Cardiac fibroblast (primary cell): Measurements from ENCODE around the gene IP6K1.
"Not testable (repeated sequence)": the region's sequence is repeated elsewhere in the genome, so short reads cannot be mapped to it uniquely, and the experiment has no call there.

Source experiments
- DNase-seq, 2 donors: peaks; one replicate each; pipeline versions ENCODE4 v3.0.0 to v3.0.0-alpha.2; 2010; ENCODE audit warnings: low read depth in 2 of 2
- H3K4me3 ChIP-seq, 2 donors: replicated peaks in 1 of 2; 1 replicate in 1 of 2; 2 replicates in 1 of 2; pipeline ENCODE4 v1.5.1; 2011; ENCODE audit warnings: low read depth in 2 of 2, low read length in 2 of 2, mild to moderate bottlenecking in 2 of 2, moderate library complexity in 1 of 2
- CTCF ChIP-seq: IDR thresholded peaks from one replicate; pipeline ENCODE4 v1.5.1; 2011; ENCODE audit warnings: low read depth, mild to moderate bottlenecking, low read length, inconsistent platforms

The IP6K1 gene

GRCh38 chr3:49787182-49787464 lies 781 bp upstream of the IP6K1 start:
- TF ChIP-seq CTCF, result no peak
- peak overlapping the region in 1 of 2 donors; percentile 46 for H3K4me3 ChIP-seq
- no peak for DNase-seq

GRCh38 chr3:49785565-49786356 lies 581 bp downstream of the IP6K1 start:
- peak; percentile 41 to 46 for DNase-seq
- peak overlapping the region; percentile 88 for H3K4me3 ChIP-seq
- TF ChIP-seq CTCF, result no peak

GRCh38 chr3:49782277-49782676 lies 4.1 kb downstream of the IP6K1 start:
- not testable (repeated sequence) for DNase-seq, H3K4me3 ChIP-seq

- H3K4me3 ChIP-seq, result no peak overlapping the region
- no peak for DNase-seq
- no peak for TF ChIP-seq CTCF
Observed at GRCh38 chr3:49781415-49782199, 4.7 kb downstream of the IP6K1 start.

- DNase-seq, H3K4me3 ChIP-seq: not testable (repeated sequence)
Observed at GRCh38 chr3:49780975-49781365, 5.4 kb downstream of the IP6K1 start.

- no peak for TF ChIP-seq CTCF
- no peak for DNase-seq
- no peak overlapping the region for H3K4me3 ChIP-seq
Observed at GRCh38 chr3:49780080-49780974, 6.0 kb downstream of the IP6K1 start.

- H3K4me3 ChIP-seq, result no peak overlapping the region
- no peak for DNase-seq
- TF ChIP-seq CTCF, result no peak
Observed at GRCh38 chr3:49779358-49780079, 6.8 kb downstream of the IP6K1 start.

GRCh38 chr3:49776101-49776500 lies 10.2 kb downstream of the IP6K1 start:
- not testable (repeated sequence) for DNase-seq, H3K4me3 ChIP-seq
